GM20000 (cell line): ENCODE measurements around the gene CCDC183.
"Not testable (repeated sequence)": the region's sequence is repeated elsewhere in the genome, so short reads cannot be mapped to it uniquely, and the experiment has no call there.

Source experiments
- DNase-seq: peaks from one replicate; pipeline ENCODE4 v3.0.0; 2012; ENCODE audit warnings: low spot score
- CTCF ChIP-seq: IDR thresholded peaks from 2 replicates; pipeline ENCODE4 v1.5.1; 2012; ENCODE audit warnings: mild to moderate bottlenecking, control low read depth; ENCODE audit errors: extremely low read depth, missing control alignments

The CCDC183 gene

GRCh38 chr9:136835932-136836904 lies 40.1 kb downstream of the CCDC183 start:
- DNase-seq = no peak
- no peak for TF ChIP-seq CTCF

GRCh38 chr9:136837146-136837855 lies 41.2 kb downstream of the CCDC183 start:
- no peak for DNase-seq
- no peak for TF ChIP-seq CTCF

- not testable (repeated sequence) for DNase-seq
Measured at GRCh38 chr9:136837856-136838277, 41.7 kb downstream of the CCDC183 start.

- DNase-seq = no peak
Measured at GRCh38 chr9:136838314-136839228, 42.4 kb downstream of the CCDC183 start.

GRCh38 chr9:136839229-136840139 lies 43.3 kb downstream of the CCDC183 start:
- no peak for TF ChIP-seq CTCF
- DNase-seq = no peak

More at GRCh38 chr9:136838314-136839228, 42.4 kb downstream of the CCDC183 start:
- TF ChIP-seq CTCF = no peak

- no peak for DNase-seq
- no peak for TF ChIP-seq CTCF
Measured at GRCh38 chr9:136840140-136840876, 44.2 kb downstream of the CCDC183 start.
